Ishikawa (cell line): ENCODE results near the gene PNPLA3.
A peak's percentile ranks its signal among the peaks of the same experiment; 100 is the strongest.

Experiments
- CEBPB ChIP-seq: IDR thresholded peaks from 2 replicates; pipeline ENCODE4 v1.6.1; 2012
- CREB1 ChIP-seq: IDR thresholded peaks from 2 replicates; pipeline ENCODE4 v1.6.1; 2012; ENCODE audit warnings: low read depth
- EP300 ChIP-seq: IDR thresholded peaks from 2 replicates; pipeline ENCODE4 v1.6.1; 2012; ENCODE audit warnings: borderline replicate concordance
- FOXM1 ChIP-seq: IDR thresholded peaks from 2 replicates; pipeline ENCODE4 v1.6.1; 2012; ENCODE audit warnings: low read depth, borderline replicate concordance
- RAD21 ChIP-seq: IDR thresholded peaks from 2 replicates; pipeline ENCODE4 v1.6.1; 2012; ENCODE audit warnings: low read depth
- TAF1 ChIP-seq: IDR thresholded peaks from 2 replicates; pipeline ENCODE4 v1.6.1; 2012; ENCODE audit warnings: low read depth, mild to moderate bottlenecking
- TCF12 ChIP-seq: IDR thresholded peaks from 2 replicates; pipeline ENCODE4 v1.6.1; 2012; ENCODE audit warnings: low read depth
- TEAD4 ChIP-seq: IDR thresholded peaks from 2 replicates; pipeline ENCODE4 v1.6.1; 2012
- USF1 ChIP-seq: IDR thresholded peaks from 2 replicates; pipeline ENCODE4 v1.6.1; 2012
- YY1 ChIP-seq: IDR thresholded peaks from 2 replicates; pipeline ENCODE4 v1.6.1; 2012; ENCODE audit warnings: low read depth
- ZBTB7A ChIP-seq: IDR thresholded peaks from 2 replicates; pipeline ENCODE4 v1.6.1; 2012; ENCODE audit warnings: low read depth
- TF ChIP-seq, protein P1 (sequence below): IDR thresholded peaks from 2 replicates; pipeline ENCODE4 v1.6.1; 2012
- TF ChIP-seq, protein P2 (sequence below): IDR thresholded peaks from 2 replicates; pipeline ENCODE4 v1.6.1; 2012; ENCODE audit warnings: low read depth, mild to moderate bottlenecking

Gene PNPLA3

GRCh38 chr22:43879901-43880540 lies 43.6 kb upstream of the PNPLA3 start:
- no peak for TF ChIP-seq EP300

GRCh38 chr22:43880541-43880991 lies 43.0 kb upstream of the PNPLA3 start:
- TF ChIP-seq EP300 (no peak), TCF12 (no peak), TEAD4 (no peak), TAF1 (no peak), USF1 (no peak), FOXM1 (no peak), CREB1 (no peak), ZBTB7A (no peak), YY1 (no peak), CEBPB (no peak)
- TF ChIP-seq, protein P1, sequence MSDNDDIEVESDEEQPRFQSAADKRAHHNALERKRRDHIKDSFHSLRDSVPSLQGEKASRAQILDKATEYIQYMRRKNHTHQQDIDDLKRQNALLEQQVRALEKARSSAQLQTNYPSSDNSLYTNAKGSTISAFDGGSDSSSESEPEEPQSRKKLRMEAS = no peak

- TF ChIP-seq FOXM1 (no peak), USF1 (no peak)
These were observed 42.2 kb upstream of the PNPLA3 start for GRCh38 chr22:43881091-43882061.

DNA sequence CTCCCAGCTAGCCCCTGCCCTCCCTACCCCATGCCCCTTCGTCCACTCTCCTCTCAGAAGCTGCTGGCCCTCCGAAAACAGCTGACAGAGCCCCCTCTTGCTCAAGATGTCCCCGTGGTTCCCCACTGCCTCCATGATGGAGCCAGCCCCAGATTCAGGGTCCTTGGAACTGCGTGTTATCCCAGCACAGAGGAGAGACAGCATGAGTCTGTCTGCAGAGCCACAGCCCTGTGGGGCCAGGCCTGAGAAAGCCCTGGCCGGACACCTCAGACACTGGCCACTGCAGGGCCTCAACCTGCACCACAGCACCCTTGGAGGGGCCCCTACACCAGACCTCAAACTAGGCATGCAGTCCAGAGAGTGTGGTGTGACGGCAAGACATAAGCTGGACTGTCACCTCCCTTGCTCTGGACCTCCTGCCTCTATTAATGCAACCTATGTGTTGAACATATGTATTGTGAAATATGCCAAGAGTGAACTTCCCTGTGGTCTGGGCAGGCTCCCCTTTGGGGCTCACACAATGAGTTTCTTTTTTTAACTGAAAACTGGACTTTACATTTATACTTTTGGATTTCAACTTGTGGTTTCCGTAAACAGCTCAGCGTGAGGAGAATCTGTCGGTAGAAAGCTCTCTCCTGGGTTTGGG lies 41.4 kb upstream of the PNPLA3 start:
- TF ChIP-seq, protein P1 = no peak
- TF ChIP-seq EP300 = no peak
- no peak for TF ChIP-seq TCF12
- no peak for TF ChIP-seq TEAD4
- TF ChIP-seq, protein P2, sequence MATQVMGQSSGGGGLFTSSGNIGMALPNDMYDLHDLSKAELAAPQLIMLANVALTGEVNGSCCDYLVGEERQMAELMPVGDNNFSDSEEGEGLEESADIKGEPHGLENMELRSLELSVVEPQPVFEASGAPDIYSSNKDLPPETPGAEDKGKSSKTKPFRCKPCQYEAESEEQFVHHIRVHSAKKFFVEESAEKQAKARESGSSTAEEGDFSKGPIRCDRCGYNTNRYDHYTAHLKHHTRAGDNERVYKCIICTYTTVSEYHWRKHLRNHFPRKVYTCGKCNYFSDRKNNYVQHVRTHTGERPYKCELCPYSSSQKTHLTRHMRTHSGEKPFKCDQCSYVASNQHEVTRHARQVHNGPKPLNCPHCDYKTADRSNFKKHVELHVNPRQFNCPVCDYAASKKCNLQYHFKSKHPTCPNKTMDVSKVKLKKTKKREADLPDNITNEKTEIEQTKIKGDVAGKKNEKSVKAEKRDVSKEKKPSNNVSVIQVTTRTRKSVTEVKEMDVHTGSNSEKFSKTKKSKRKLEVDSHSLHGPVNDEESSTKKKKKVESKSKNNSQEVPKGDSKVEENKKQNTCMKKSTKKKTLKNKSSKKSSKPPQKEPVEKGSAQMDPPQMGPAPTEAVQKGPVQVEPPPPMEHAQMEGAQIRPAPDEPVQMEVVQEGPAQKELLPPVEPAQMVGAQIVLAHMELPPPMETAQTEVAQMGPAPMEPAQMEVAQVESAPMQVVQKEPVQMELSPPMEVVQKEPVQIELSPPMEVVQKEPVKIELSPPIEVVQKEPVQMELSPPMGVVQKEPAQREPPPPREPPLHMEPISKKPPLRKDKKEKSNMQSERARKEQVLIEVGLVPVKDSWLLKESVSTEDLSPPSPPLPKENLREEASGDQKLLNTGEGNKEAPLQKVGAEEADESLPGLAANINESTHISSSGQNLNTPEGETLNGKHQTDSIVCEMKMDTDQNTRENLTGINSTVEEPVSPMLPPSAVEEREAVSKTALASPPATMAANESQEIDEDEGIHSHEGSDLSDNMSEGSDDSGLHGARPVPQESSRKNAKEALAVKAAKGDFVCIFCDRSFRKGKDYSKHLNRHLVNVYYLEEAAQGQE = no peak
- TF ChIP-seq FOXM1 = no peak
- TF ChIP-seq USF1 = no peak
- TF ChIP-seq ZBTB7A = no peak
- TF ChIP-seq TAF1 = no peak
- TF ChIP-seq CREB1 = no peak

DNA sequence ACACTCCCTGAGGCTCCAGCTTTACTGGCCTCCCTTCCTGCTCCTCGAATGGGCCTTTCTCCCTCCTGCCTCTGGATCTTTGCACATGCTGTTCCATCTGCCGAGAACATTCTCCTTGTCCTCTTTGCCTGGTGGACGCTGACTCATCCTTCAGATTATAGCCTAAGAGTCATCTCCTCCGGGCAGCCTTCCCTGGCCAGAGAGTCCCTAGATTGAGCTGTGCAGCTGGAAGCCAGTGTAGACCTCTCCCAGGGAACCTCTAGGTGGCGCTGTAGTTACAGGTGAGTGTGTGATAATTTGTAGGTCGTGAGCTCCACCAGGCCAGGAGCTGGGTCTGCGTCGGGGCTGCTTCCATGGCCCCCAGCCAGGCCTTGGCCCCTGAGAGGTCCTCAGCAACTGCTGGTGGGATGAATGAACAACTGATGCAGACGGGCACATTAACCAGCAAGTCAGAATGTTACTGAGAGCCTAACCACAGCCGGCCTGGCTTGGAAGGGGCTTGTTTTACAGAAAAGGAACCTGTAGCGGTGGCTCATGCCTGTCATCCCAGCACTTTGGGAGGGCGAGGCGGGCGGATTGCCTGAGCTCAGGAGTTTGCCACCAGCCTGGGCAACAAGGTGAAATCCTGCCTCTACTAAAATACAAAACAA lies 40.5 kb upstream of the PNPLA3 start:
- TF ChIP-seq FOXM1 (no peak), EP300 (no peak), RAD21 (peak; percentile 73)
- TF ChIP-seq, protein P1 = no peak

- no peak for TF ChIP-seq ZBTB7A
- no peak for TF ChIP-seq TEAD4
- TF ChIP-seq TAF1 = no peak
- TF ChIP-seq, protein P2 = no peak
- TF ChIP-seq RAD21 = no peak
- no peak for TF ChIP-seq EP300
- TF ChIP-seq CEBPB = no peak
These were observed 39.7 kb upstream of the PNPLA3 start for GRCh38 chr22:43883719-43884415.
